SU-DHL-6 (cell line): Measurements from ENCODE around the gene TRAF3IP1.

Source experiments
- H2AFZ ChIP-seq: fragments of 200-600 bp; sonication (generic); 2 replicates; pipeline ENCODE4 v1.6.1; 2014; ENCODE audit warnings: low read depth, mild to moderate bottlenecking, moderate library complexity, mixed read lengths, antibody characterized with exemption, low read length; ENCODE audit not compliant: severe bottlenecking
- H3F3A ChIP-seq: fragments of 200-600 bp; shearing (Covaris generic); 2 replicates; pipeline ENCODE4 v1.6.0; 2016; ENCODE audit warnings: antibody characterized with exemption, mild to moderate bottlenecking; ENCODE audit not compliant: insufficient read depth
- H3K27ac ChIP-seq: fragments of 200-600 bp; sonication (generic); 2 replicates; pipeline ENCODE4 v1.5.1; 2016; ENCODE audit warnings: low read depth, mild to moderate bottlenecking, low read length, moderate library complexity, mixed read lengths
- H3K27me3 ChIP-seq: fragments of 200-600 bp; sonication (generic), shearing (Covaris generic); 2 replicates; pipeline ENCODE4 v1.6.0; 2014; ENCODE audit warnings: mild to moderate bottlenecking, low read length
- H3K36me3 ChIP-seq: fragments of 200-600 bp; sonication (generic); 2 replicates; pipeline ENCODE4 v1.6.1; 2014; ENCODE audit warnings: mild to moderate bottlenecking, low read length, mixed read lengths
- H3K4me2 ChIP-seq: fragments of 300-600, 200-600 bp; shearing (Covaris generic), sonication (generic); 2 replicates; pipeline ENCODE4 v1.6.0; 2014; ENCODE audit warnings: low read length, low read depth, mild to moderate bottlenecking; ENCODE audit not compliant: poor library complexity, severe bottlenecking
- H3K4me3 ChIP-seq: fragments of 200-600 bp; sonication (generic); 2 replicates; pipeline ENCODE4 v1.5.1; 2014; ENCODE audit warnings: antibody characterized with exemption, low read length, mild to moderate bottlenecking, mixed read lengths; ENCODE audit not compliant: insufficient read depth, poor library complexity, severe bottlenecking
- H3K79me2 ChIP-seq: fragments of 200-600 bp; sonication (generic); 2 replicates; pipeline ENCODE4 v1.6.1; 2014; ENCODE audit warnings: mild to moderate bottlenecking, low read length, moderate library complexity; ENCODE audit not compliant: insufficient read depth
- H3K9ac ChIP-seq: fragments of 200-600 bp; sonication (generic); 2 replicates; pipeline ENCODE4 v1.7.0; 2014; ENCODE audit warnings: mild to moderate bottlenecking, low read length
- H3K9me2 ChIP-seq: fragments of 200-600 bp; sonication (generic); replicated peaks from 2 replicates; pipeline ENCODE4 v1.6.1; 2014; ENCODE audit warnings: low read length; ENCODE audit not compliant: insufficient read depth
- H3K9me3 ChIP-seq: fragments of 200-600 bp; sonication (generic); 2 replicates; pipeline ENCODE4 v1.6.1; 2014; ENCODE audit warnings: low read length, mixed read lengths; ENCODE audit not compliant: insufficient read depth
- H4K20me1 ChIP-seq: fragments of 200-600 bp; sonication (generic); 2 replicates; pipeline ENCODE4 v1.6.1; 2014; ENCODE audit warnings: low read depth, mild to moderate bottlenecking, antibody characterized with exemption, low read length, moderate library complexity, mixed read lengths
- CTCF ChIP-seq: fragments of 200-600 bp; sonication (generic); IDR thresholded peaks from one replicate; pipeline ENCODE4 v1.5.1; 2017; ENCODE audit warnings: antibody characterized with exemption, mild to moderate bottlenecking, low read length, moderate library complexity; ENCODE audit not compliant: insufficient read depth, poor library complexity, severe bottlenecking
- EZH2phosphoT487 ChIP-seq: fragments of 200-600 bp; sonication (generic), shearing (Covaris generic); conservative IDR thresholded peaks from 2 replicates; pipeline ENCODE4 v1.6.1; 2018; ENCODE audit warnings: mild to moderate bottlenecking, antibody characterized with exemption, low read length, moderate library complexity, mixed read lengths

Gene TRAF3IP1

GRCh38 chr2:238286987-238287736, 33.2 kb upstream of the TRAF3IP1 start:
- no peak overlapping the region for H2AFZ ChIP-seq
- H3K9ac ChIP-seq = peak overlapping the region; percentile 80
- H3F3A ChIP-seq = peaks cover 13% of the 10 kb centered on the region; the same call in 1 of the 2 replicates
- peak overlapping the region; percentile 78 for H3K4me2 ChIP-seq
- peak overlapping the region; percentile 90 for H3K4me3 ChIP-seq
- H3K27me3 ChIP-seq = no peaks in the 10 kb centered on the region
- TF ChIP-seq CTCF = no peak
- no peak for TF ChIP-seq EZH2phosphoT487
- H3K9me3 ChIP-seq = no peaks in the 10 kb centered on the region
- H3K27ac ChIP-seq = no peak overlapping the region
- peaks cover 61% of the 10 kb centered on the region for H3K79me2 ChIP-seq
- H3K36me3 ChIP-seq = no peaks in the 10 kb centered on the region
- no peaks in the 10 kb centered on the region for H3K9me2 ChIP-seq
- peaks cover 7% of the 10 kb centered on the region; the same call in 1 of the 2 replicates for H4K20me1 ChIP-seq

- H3K36me3 ChIP-seq = no peaks in the 10 kb centered on the region
- H3K27ac ChIP-seq = peak within 1 kb of the TSS; percentile 69
- H2AFZ ChIP-seq = peak within 1 kb of the TSS; percentile 94
- peaks cover 13% of the 10 kb centered on the region; the same call in 1 of the 2 replicates for H3F3A ChIP-seq
- H3K9ac ChIP-seq = peak within 1 kb of the TSS; percentile 80
- no peak for TF ChIP-seq CTCF
- TF ChIP-seq EZH2phosphoT487 = no peak
- no peaks in the 10 kb centered on the region for H3K27me3 ChIP-seq
- no peaks in the 10 kb centered on the region for H3K9me3 ChIP-seq
- peaks cover 7% of the 10 kb centered on the region; the same call in 1 of the 2 replicates for H4K20me1 ChIP-seq
- H3K9me2 ChIP-seq = no peaks in the 10 kb centered on the region
- H3K79me2 ChIP-seq = peaks cover 53% of the 10 kb centered on the region
- H3K4me2 ChIP-seq = peak within 1 kb of the TSS; percentile 78
- H3K4me3 ChIP-seq = peak within 1 kb of the TSS; percentile 90
These were observed 32.3 kb upstream of the TRAF3IP1 start, which contains the start of gene PER2 for GRCh38 chr2:238287737-238288649. TSS of gene PER2 (minus strand) at chr2:238288610. CDS start at chr2:238277936, 10,674 bp downstream.

GRCh38 chr2:238288650-238289573, 31.4 kb upstream of the TRAF3IP1 start:
- Histone ChIP-seq H3F3A (peaks cover 13% of the 10 kb centered on the region; the same call in 1 of the 2 replicates), H3K27me3 (no peaks in the 10 kb centered on the region), H3K9me3 (no peaks in the 10 kb centered on the region), H3K9ac (peak overlapping the region; percentile 80), H3K27ac (peak overlapping the region; percentile 69), H3K4me3 (peak overlapping the region; percentile 90), H3K36me3 (no peaks in the 10 kb centered on the region), H3K9me2 (no peaks in the 10 kb centered on the region), H3K79me2 (peaks cover 44% of the 10 kb centered on the region), H4K20me1 (peaks cover 7% of the 10 kb centered on the region; the same call in 1 of the 2 replicates), H2AFZ (peak overlapping the region; percentile 94), H3K4me2 (peak overlapping the region; percentile 73)
- TF ChIP-seq CTCF = no peak
- no peak for TF ChIP-seq EZH2phosphoT487
